ENCODE results near the gene WDSUB1.

The WDSUB1 gene

DNA sequence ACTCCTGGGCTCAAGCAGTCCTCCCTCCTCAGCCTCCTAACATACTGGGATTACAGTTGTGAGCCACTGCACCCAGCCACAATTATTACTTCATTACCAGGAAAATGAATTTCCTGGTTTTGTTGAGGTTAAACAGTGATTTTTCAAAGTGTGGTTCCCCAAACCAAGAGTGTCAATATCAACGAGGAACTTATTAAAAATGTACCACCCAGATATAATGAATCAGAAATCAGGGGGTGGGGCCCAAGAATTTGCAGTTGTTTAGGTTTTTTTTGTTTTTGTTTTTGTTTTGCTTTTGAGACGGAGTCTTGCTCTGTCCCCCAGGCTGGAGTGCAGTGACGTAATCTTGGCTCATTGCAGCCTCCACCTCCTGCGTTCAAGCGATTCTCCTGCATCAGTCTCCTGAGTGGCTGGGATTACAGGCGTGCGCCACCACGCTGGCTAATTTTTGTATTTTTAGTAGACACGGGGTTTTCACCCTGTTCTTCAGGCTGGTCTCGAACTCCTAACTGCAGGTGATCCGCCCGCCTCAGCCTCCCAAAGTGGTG, 94.1 kb downstream of the WDSUB1 start:
- no peak for DNase-seq

GRCh38 chr2:159188449-159188848, 98.1 kb downstream of the WDSUB1 start:
- no peak for DNase-seq

DNA sequence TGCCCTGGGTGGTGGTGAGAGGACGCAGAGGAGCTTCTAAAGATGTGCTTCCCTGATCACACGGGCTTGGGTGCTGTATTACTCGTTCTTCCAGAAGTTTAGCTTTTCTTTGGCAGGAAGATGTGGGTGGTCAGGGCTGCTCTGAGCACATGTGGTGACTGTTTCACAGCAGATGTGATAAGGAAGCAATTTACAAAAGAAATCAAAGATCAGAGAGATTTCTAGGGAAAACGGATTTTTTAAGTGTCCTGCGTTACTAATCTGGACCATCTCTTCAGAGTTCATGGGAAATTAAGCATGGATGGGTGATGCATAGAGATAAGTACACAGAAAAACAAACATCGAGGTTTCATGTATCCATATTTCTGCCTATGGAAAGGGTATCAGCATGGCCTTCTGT, 99.4 kb downstream of the WDSUB1 start:
- no peak for DNase-seq

- DNase-seq: peak; percentile 20
Measured at GRCh38 chr2:159186462-159186861, 100.0 kb downstream of the WDSUB1 start.
